Mammary microvascular endothelial cell (primary cell): ENCODE results near the gene CHAT. TPM values are rescaled to one million over a fixed set of nuclear protein-coding genes. Genes with fewer than 3 reads are reported as not detected.

Source experiments
- total RNA-seq: library from RNA; depleted of rRNA; stranded (reverse); fragments of >200 nt; gene quantifications from 2 replicates; pipeline ENCODE4 v1.2.3, GENCODE V29; 2015

Gene CHAT
- total RNA-seq = not detected in 2 replicates

DNA sequence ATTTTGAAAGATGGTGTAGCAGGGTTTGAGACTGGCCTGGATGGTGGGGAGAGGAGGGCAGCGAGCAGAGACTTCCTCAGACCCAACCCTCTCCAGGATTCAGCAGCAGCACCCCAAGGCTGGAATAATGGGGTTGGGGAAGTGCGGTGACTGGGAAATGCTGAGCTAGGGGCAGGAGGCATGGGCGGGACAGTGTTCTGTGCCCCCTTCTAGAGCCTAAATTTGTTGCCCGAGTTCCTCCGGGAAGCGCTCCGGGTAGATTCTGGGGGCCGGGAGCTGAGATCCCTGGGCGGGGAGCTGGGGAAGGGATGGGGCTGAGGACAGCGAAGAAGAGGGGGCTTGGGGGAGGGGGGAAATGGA lies at the start of gene CHAT:
TSS of gene CHAT (plus strand) at position 156 of the 360 bp plus-strand sequence. CDS start at position 309, 153 bp downstream.

DNA sequence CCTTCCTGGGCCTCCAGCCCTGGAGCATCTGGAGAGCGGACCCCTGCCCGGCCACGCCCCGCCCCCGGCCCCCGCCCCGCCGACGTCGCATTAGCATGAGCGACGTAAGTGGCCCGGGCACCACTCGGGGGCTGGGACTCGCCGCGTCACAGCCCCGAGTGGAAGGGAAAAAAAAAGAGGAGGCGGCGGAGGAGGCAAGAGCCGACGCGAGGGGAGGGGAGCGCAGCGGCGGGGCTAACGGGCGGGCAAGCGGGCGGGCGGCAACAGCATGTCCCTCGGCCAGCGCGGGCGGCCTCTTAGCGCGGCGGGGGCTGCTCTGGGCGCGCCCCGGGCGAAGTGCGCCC lies 3.8 kb upstream of the CHAT start, which contains the start of gene SLC18A3:
TSS of gene SLC18A3 (plus strand) at position 197 of the 344 bp plus-strand sequence. CDS start 431 bp downstream, outside the sequence.

DNA sequence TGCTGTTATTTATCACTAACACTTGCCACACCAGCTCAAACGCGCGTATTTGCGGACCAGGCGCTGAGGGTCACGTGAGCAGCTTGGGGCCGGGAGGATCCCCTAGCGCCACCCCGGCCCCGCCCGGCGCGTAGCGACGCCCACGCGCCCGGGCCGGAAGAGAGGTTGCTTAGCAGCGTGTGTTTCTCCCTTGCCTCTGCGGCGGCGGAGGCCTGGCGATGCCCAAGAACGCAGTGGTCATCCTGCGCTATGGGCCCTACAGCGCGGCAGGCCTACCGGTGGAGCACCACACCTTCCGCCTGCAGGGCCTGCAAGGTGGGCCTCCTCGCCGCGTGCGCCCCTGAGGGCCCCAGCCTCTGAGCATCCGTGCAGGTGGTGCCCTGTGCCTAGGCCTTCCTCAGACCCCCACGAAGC lies 65.7 kb downstream of the CHAT start, which contains the start of gene C10orf53:
TSS of gene C10orf53 (plus strand) at position 172 of the 414 bp plus-strand sequence. CDS start at position 219, 47 bp downstream.

Other genes with a start within 250 kb of the CHAT start
- gene DRGX, start 217.9 kb upstream of the CHAT start, total RNA-seq = not detected in 2 replicates
- 6.3 and 11.1 TPM in 2 replicates for gene ERCC6, start 74.9 kb upstream of the CHAT start, total RNA-seq
- gene SLC18A3, start 3.7 kb upstream of the CHAT start, total RNA-seq = not detected in 2 replicates
- gene C10orf53, start 65.6 kb downstream of the CHAT start, total RNA-seq = not detected in 2 replicates
- not detected in 2 replicates for gene OGDHL, start 148.3 kb downstream of the CHAT start, total RNA-seq